Forelimb muscle (tissue), 1 donor: Measurements from ENCODE around the gene GNPDA2. TPM values are rescaled to one million over a fixed set of nuclear protein-coding genes. Genes with fewer than 3 reads are reported as not detected.

Experiments used
- DNase-seq: peaks from one replicate; pipeline ENCODE4 v3.0.0-alpha.2; 2013; ENCODE audit warnings: low read depth
- polyA plus RNA-seq: library from polyadenylated mRNA; unstranded; fragments of 120-200 nt; gene quantifications from one replicate; pipeline ENCODE4 v1.2.1, GENCODE V29; 2013; ENCODE audit not compliant: insufficient read length

GNPDA2 gene
- polyA plus RNA-seq, 1 donor = 18.6 TPM

DNA sequence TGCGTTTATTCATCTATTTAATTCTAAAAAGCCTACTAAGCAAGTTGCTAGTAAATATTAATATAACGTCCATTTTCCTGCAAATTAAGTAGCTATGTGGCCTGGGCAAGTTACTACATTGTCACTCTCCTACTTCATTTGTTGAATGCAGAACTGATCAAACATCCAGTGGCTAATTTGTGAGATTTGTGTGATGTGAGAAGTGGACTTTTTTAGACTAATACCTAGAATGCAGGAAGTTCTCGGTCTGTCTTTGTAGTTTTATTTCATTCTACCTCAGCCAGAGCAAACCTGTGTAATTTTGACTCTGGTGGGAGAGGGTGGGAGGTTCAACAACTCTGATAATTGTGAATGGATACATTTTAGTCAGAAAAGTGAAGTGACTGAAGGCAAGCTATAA, 47.3 kb downstream of the GNPDA2 start:
- no peak for DNase-seq

DNA sequence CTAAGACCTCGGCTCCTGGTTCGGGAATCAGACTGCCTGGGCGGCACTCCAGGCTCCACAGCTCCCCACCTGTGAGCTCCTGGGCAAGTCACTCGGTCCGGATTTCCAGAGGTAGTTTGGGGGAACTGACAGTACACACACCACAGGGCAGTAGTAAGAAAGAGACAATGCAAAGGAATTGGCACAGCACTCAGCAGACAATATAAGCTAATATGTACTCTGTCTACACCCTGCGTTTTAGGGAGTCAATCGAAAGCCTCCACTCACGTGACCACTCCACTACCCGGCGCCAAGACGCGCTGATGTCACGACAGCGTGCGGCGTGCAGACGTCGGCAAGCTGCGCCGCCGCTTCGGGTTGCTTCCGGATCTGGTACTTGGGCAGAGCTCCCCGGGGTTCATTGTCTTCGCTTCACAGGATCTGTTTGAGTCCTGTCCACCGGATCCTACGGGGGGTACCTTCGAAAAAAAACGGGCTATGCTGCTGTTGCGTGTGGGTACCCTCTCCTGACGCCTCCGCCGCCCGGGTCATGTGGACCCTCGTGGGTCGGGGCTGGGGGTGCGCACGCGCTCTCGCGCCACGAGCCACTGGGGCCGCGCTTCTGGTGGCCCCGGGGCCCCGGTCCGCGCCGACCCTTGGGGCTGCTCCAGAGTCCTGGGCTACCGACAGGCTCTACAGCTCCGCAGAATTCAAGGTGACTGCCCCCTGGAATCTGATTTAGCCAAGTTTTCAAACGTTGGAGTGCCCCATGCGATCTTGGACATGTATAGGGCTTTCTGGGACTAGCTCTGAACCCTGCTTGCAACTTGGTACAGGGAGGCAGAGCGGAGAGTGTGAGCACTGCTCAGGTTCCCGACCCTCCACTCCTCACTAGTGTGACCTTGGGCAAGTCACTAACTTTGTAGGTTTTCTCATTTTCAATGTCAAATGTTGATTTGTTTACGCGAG, 48.0 kb downstream of the GNPDA2 start, which contains the start of gene GUF1:
GUF1 (plus strand) TSS at position 327 of the 948 bp plus-strand sequence; CDS start at position 530, 203 bp downstream.
- DNase-seq = peak; percentile 77

DNA sequence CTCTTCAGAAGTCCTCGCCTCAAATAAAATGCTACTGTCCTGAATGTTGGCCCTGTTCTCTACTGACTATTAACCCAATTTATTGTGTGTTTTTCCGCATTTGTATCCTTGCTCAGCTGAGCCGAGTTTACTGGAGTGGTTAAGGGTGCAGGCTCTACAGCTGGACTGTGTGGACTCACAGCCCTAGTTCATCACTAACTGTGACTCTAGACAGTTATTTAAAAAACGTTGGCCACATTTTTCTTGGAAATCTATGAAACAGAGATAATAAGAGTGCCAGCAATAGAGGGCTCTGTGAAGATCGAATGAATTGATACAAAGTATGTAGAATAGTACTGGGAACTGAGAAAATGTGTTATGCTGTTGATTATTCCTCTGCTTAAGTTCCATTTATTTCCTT, 51.0 kb downstream of the GNPDA2 start:
- no peak for DNase-seq

DNA sequence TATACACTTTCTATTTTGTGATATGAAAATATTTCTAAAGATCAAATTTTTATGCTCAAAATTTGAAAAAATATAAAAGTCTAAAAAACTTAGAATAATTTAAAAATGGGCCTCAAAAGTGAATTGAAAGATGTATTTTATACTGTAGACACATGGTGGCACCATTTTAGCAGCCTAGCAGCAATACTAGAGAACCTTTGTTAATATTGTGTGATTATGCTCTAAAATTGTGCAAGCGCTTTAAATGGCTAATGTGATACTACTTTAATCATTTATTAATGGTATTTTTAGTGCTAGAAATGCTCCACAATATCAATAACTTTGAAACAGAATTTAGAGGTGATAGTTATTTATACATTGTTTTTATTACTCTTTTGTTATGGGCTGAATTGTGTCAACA, 51.9 kb downstream of the GNPDA2 start:
- no peak for DNase-seq

DNA sequence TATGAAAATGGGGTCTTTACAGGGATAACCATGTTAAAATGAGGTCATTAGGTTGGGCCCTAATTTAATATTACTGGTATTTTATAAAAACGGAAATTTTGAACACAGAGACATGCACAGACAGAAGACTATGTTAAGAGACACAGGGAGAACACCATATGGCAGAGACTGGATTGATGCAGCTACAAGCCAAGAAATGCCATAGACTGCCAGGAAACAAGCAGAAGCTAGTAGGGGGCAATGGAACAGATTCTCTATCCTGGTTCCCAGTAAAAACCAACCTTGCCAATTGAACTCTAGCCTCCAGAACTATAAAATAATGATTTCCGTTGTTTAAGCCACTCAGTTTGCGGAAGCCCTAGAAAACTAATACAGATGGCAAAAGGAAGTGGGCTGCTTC, 54.7 kb downstream of the GNPDA2 start:
- no peak for DNase-seq

DNA sequence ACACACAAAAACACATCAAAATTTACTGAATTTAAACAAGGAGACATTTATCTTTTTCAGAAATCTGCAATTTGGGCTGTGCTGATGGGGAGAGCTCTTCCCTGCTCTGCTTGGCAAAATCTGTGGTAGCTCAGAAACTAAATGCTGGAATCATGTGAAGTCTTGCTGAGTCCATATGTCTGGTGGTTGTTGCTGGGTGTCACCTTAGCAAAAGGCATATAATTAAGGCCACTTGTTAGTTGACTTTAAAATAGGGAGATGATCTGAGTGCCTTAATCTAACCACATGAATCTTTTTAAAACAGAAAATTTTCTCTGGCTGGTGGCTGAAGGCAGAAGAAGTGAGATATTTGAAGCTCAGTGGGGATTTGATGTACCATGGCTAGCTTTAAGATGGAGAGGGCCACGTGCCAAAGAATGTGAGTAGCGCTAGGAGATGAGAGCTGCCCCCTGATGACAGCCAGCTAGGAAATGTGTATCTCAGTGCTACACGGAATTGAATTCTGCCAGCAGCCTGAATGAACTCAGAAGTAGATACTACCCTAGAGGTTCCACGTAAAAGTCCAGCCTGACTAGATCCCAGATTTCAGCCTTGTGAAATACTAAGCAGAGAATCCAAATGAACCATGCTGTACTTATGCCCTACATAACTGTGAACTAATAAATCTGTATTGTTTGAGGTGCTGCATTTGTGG, 55.7 kb downstream of the GNPDA2 start:
- DNase-seq = no peak

DNA sequence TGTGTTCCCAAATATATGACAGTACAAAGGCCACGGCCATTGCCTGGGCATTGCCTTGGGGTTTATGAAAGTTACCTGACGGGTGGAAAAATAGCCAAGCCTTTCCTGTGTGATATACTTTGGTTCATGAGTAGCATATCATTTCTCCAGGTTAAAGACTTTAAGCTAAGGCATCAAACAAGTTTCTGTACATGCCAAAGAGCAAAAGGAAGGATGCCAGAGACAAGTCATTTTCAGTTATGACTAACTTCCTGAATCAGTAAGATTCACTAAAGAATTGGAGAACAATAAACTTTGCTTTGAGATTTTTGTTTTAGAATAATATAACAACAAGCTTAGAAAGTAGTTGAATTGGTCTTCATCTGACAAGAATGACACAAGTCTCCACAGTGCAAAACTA, 57.8 kb downstream of the GNPDA2 start:
- DNase-seq = no peak

DNA sequence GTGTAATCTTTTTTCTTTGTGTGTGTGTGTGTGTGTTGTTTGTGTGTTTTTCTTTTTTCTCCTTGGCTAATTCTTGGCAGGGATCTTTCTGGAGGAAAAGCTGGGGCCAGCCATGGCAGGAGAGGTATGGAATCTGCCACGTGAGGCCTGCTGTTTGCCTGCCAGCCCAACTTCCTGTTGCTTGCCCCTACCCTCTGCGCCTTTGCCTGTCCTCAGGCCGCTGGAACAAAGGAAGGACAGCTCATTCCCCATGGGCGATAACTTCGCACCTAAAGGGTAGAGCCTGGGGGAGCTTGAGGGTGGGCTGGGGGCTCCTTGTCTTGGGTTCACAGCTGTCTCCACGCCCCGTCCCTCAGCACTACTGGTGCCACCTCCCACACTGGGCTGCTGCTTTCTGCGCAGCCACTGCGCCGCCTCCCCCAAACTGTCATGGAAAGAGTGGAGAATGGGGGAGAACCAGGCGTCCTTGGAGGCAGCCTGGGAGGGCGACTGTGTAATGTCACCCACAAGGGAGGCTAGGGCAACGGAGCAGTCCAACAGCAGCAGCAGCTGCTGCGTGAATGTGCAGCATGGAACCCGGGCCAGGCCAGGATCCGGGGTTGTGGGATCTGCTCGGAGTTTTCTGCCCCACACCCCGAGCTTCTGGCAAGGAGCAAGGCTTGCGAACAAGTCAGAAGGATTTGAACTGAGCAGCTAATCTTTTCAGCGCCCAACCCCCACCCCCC, 62.7 kb downstream of the GNPDA2 start:
- DNase-seq = no peak

DNA sequence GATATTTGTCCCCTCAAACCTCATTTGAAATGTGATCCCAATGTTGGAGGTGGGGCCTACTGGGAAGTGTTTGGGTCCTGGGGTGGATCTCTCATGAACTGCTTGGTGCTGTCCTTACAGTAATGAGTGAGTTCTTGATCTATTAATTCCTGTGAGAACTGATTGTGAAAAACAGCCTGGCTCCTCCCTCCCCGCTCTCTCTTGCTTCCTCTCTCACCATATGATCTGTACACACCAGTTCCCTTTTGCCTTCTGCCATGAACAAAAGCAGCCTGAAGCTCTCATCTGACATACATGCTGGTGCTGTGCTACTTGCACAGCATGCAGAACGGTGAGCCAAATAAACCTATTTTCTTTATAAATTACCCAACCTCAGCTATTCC, 63.7 kb downstream of the GNPDA2 start:
- DNase-seq = no peak

DNA sequence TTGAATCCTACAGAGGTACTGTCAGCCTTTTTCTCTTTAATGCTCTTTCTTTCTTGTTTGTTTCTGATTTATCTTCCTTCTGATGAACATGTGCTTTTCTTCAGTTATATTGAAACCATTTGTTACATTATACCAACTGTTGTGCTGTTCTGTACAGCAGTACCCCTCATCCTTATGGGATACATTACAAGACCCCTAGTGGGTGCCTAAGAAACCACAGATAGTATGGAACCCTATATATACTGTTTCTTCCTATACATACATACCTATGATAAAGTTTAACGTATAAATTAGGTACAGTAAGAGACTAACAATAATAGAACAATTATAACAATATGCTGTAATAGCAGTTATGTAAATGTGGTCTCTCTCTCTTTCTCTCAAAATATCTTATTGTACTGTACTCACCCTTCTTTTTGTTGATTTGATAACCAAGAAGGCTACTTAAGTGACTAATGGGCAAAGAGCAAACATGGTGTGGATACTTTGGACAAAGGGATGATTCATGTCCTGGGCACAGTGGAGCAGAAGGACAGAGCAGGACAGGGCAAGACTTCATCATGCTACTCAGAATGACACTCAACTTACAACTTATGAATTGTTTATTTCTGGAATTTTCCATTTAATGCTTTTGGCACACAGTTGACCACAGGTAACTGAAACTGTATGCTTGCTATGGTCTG, 64.3 kb downstream of the GNPDA2 start:
- no peak for DNase-seq

DNA sequence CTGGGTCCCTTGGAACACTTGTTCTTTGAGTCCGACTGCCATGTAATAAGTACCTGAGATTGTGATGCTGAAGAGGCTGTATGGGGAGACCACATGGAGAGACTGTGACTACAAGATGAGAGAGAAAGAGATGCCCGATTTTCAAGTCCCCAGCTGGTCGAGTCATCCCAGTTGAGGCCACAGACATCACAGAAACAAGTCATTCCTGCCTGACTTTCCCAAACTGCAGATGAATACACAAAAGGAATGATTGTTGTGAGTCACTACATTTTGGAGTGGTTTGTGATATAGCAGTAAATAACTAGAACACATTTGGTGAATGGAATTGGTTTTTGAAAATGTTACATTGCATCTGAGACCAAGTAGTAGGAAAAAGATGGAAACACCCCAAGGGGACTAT, 66.0 kb downstream of the GNPDA2 start:
- no peak for DNase-seq

DNA sequence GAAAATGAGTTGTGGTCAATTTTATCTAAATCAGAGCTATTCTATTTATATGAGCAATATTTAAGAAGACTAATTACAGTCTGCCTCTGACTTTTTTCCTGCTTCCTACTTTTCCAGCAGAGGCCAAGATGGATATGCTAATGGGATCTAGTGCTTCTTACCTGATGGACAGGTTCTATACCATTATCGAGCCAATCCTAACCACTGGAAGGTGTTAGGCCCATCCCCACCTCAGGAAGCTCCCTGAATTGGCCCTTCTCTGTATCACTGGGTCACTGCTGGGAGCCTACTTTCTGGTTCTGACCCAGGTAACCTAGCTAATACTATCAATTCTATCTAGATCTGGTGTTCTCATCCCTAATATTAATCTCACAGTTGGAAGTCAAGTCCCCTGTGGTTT, 74.4 kb downstream of the GNPDA2 start:
- DNase-seq = no peak

Other genes with a start within 250 kb of the GNPDA2 start
- gene YIPF7, start 74.9 kb downstream of the GNPDA2 start, polyA plus RNA-seq = 2.8 TPM
- 20.9 TPM for gene GUF1, start 48.1 kb downstream of the GNPDA2 start, polyA plus RNA-seq